ENCODE data around the gene KRTAP22-2. TPM values are rescaled to one million over a fixed set of nuclear protein-coding genes. Genes with fewer than 3 reads are reported as not detected.

The KRTAP22-2 gene
- total and polyA plus RNA-seq, 8 donors, result not detected

DNA sequence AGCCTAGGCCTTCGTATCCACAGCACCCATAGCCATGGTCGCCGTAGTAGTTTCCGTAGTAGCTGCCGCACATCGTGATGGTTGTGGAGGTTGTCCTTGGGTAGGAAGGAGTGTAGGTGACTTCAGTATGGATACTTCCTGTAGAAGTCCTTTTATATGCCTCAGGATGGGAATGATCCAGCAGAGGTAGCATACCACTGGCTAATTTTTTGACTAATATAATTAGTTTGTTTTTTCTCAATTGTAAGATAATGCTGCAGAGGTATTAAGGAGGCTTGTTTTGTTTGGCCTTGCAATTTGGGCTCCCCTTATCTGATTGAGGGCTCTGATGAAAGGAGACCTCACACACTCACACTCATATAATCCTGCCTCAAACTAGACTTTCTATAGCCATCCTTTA is 8.6 kb upstream of the KRTAP22-2 start, which contains the start of gene KRTAP6-2:
Gene KRTAP6-2 (minus strand): TSS at position 101 of the 400 bp plus-strand sequence. CDS start 28 bp downstream, at position 73.
- Histone ChIP-seq H3K9me3 (no peaks in the 10 kb centered on the region), H3K4me1 (no peaks in the 10 kb centered on the region), H3K36me3 (no peaks in the 10 kb centered on the region), H3K27ac (no peak within 1 kb of the TSS), H3K27me3 (no peaks in the 10 kb centered on the region), H3K4me3 (no peak within 1 kb of the TSS)
- DNase-seq (no peak), FAIRE-seq (no peak), ATAC-seq (no peak)
- TF ChIP-seq, protein P1, sequence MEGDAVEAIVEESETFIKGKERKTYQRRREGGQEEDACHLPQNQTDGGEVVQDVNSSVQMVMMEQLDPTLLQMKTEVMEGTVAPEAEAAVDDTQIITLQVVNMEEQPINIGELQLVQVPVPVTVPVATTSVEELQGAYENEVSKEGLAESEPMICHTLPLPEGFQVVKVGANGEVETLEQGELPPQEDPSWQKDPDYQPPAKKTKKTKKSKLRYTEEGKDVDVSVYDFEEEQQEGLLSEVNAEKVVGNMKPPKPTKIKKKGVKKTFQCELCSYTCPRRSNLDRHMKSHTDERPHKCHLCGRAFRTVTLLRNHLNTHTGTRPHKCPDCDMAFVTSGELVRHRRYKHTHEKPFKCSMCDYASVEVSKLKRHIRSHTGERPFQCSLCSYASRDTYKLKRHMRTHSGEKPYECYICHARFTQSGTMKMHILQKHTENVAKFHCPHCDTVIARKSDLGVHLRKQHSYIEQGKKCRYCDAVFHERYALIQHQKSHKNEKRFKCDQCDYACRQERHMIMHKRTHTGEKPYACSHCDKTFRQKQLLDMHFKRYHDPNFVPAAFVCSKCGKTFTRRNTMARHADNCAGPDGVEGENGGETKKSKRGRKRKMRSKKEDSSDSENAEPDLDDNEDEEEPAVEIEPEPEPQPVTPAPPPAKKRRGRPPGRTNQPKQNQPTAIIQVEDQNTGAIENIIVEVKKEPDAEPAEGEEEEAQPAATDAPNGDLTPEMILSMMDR (IDR thresholded peaks at IDR 0.05), result no peak
- intact Hi-C loops (cut with DNase I), result no loop called here
- 91 to 92% methylated on average over 6 of the region's 6 CpGs for WGBS, 2 donors

DNA sequence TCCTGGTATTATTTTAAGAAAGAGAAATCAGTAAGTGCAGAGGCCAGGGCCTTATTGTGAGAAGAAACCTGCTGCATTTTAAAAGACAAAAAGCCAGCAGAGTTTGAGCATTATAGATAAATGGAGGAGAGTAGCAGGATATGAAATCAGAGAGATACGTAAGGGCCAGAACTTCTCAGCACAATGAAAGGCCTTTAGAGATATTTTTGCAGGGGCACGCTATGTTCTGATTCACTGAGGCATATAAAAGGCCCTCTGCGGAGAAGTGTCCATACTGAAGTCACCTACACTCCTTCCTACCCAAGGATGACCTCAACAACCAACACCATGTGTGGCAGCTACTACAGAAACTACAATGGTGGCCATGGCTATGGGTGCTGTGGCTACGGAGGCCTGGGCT is 1.9 kb upstream of the KRTAP22-2 start, which contains the start of gene KRTAP6-3:
Gene KRTAP6-3 (plus strand): TSS at position 301 of the 400 bp plus-strand sequence. CDS start 6 bp downstream, at position 307.
- TF ChIP-seq, protein P1 (IDR thresholded peaks at IDR 0.05), result no peak
- intact Hi-C loops (cut with DNase I), result no loop called here
- no peaks in the 10 kb centered on the region for H3K4me1 ChIP-seq
- no peak within 1 kb of the TSS for H3K4me3 ChIP-seq
- no peaks in the 10 kb centered on the region for H3K27me3 ChIP-seq
- FAIRE-seq (no peak), DNase-seq (no peak), ATAC-seq (no peak)
- H3K27ac ChIP-seq, result no peak within 1 kb of the TSS
- WGBS, 2 donors, result 89 to 97% methylated on average over 4 of the region's 4 CpGs
- H3K9me3 ChIP-seq, result no peaks in the 10 kb centered on the region
- H3K36me3 ChIP-seq, result no peaks in the 10 kb centered on the region

DNA sequence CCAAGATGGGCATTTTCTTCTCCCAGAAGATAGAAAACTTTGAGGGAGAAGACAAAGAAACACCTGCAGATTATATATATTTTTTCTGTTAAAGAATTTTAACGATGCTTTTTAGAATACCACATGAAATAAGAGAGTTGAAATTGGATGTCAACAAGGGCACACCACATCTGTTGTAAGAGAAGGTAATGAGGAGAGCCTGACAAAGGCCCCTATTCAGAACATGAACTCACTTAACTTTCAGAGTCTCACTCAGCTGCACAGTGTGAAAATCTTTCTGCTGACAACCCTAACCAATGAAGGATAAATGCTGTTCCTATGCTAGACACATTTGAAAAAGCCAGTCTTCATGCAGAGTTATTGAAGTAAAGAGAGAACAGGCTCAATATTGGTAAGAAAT is 7.3 kb downstream of the KRTAP22-2 start:
- no peak for DNase-seq
- Histone ChIP-seq H3K4me3 (no peak overlapping the region), H3K36me3 (no peaks in the 10 kb centered on the region), H3K27ac (no peak overlapping the region), H3K4me1 (no peaks in the 10 kb centered on the region), H3K9me3 (no peaks in the 10 kb centered on the region), H3K27me3 (no peaks in the 10 kb centered on the region)
- TF ChIP-seq, protein P1 (IDR thresholded peaks at IDR 0.05), result no peak
- 17 to 38% methylated on average over 1 of the region's 1 CpG for WGBS, 2 donors
- intact Hi-C loops (cut with DNase I), result no loop called here
- ATAC-seq, result no peak
- FAIRE-seq, result no peak

DNA sequence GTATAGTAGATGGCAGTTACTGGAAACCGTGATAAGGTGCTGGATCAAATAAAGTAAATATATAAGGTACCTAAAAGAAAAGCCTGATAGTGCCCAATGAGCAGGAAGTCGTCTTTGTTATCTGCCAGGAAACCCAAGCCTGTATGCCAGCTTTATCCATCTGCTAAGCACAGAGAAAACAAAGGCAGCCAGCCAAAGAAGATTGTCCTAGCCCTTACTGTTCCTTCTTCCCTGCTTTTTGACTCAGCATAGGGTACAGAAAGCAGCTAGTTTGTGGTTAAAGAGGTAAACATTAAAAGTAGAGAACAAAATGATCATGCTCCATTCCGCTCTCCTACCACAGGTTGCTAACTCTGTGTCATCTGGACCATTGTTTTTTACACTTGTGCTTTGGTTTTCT is 10.1 kb downstream of the KRTAP22-2 start:
- ATAC-seq, result no peak
- intact Hi-C loops (cut with DNase I), result no loop called here
- H3K4me1 ChIP-seq, result no peaks in the 10 kb centered on the region
- DNase-seq, result no peak
- no peak for FAIRE-seq
- no peaks in the 10 kb centered on the region for H3K27me3 ChIP-seq
- H3K4me3 ChIP-seq, result no peak overlapping the region
- TF ChIP-seq, protein P1 (IDR thresholded peaks at IDR 0.05), result no peak
- WGBS, 2 donors, result 47 to 57% methylated on average over 3 of the region's 3 CpGs
- H3K36me3 ChIP-seq, result no peaks in the 10 kb centered on the region
- no peak overlapping the region for H3K27ac ChIP-seq
- no peaks in the 10 kb centered on the region for H3K9me3 ChIP-seq

DNA sequence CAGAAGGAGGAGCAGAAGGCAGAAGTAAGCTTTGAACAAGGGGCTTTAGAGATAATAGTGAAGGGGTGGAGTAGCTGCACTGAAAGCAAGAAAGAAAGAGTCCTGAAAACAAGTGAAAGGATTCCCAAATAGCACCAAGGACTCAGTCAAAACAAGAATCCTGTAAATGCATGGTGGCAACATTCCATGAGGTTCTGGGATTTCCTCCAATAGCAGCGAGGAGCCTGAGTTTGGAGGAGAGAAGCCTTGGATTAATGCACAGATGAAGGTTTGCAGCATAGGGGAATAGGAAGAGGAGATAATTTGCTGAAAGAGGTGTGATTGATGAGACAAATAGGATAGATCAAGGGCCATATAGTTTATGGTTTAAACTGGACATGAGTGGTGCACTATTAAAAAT is 10.9 kb downstream of the KRTAP22-2 start:
- Histone ChIP-seq H3K27me3 (no peaks in the 10 kb centered on the region), H3K36me3 (no peaks in the 10 kb centered on the region), H3K4me1 (no peaks in the 10 kb centered on the region), H3K4me3 (no peak overlapping the region), H3K9me3 (no peaks in the 10 kb centered on the region), H3K27ac (no peak overlapping the region)
- TF ChIP-seq, protein P1 (IDR thresholded peaks at IDR 0.05), result no peak
- WGBS, 2 donors, result 55% methylated on average over 1 of the region's 1 CpG
- no peak for ATAC-seq
- no peak for DNase-seq
- no peak for FAIRE-seq
- intact Hi-C loops (cut with DNase I), result no loop called here
